IPS DF 6.9 (cell line): ENCODE measurements around the gene APOL6.

Source experiments
- DNase-seq: peaks from one replicate; pipeline ENCODE4 v3.0.0-alpha.2; 2013; ENCODE audit warnings: low read depth, low spot score
- H3K27ac ChIP-seq: one replicate; pipeline ENCODE4 v1.5.1; 2013; ENCODE audit warnings: low read length, control low read depth
- H3K27me3 ChIP-seq: 2 replicates; pipeline ENCODE4 v1.6.1; 2013; ENCODE audit warnings: mild to moderate bottlenecking, low read length; ENCODE audit not compliant: control insufficient read depth, insufficient read depth
- H3K36me3 ChIP-seq: 2 replicates; pipeline ENCODE4 v1.6.1; 2013; ENCODE audit warnings: low read length; ENCODE audit not compliant: control insufficient read depth, insufficient read depth
- H3K4me1 ChIP-seq: 2 replicates; pipeline ENCODE4 v1.6.1; 2013; ENCODE audit warnings: low read length; ENCODE audit not compliant: control insufficient read depth, insufficient read depth
- H3K4me3 ChIP-seq: 2 replicates; pipeline ENCODE4 v1.5.1; 2013; ENCODE audit warnings: mild to moderate bottlenecking, low read length
- H3K9me3 ChIP-seq: 2 replicates; pipeline ENCODE4 v1.6.1; 2013; ENCODE audit warnings: low read length, inconsistent platforms; ENCODE audit not compliant: control insufficient read depth, insufficient read depth
- WGBS: extraction: QIAGEN DNeasy Blood & Tissue Kit; methylation state at CpG from one replicate; pipeline ENCODE4 v1.1.7; 2013; ENCODE audit warnings: mixed read lengths, missing lambda C conversion rate; ENCODE audit not compliant: insufficient read length, insufficient coverage; 5-methylcytosine and 5-hydroxymethylcytosine counted together

Gene APOL6

GRCh38 chr22:35712672-35713071 lies 64.4 kb downstream of the APOL6 start:
- Histone ChIP-seq H3K9me3 (no peaks in the 10 kb centered on the region), H3K4me1 (no peaks in the 10 kb centered on the region; the same call in 1 of the 2 replicates), H3K27me3 (no peaks in the 10 kb centered on the region), H3K36me3 (no peaks in the 10 kb centered on the region), H3K27ac (no peak overlapping the region), H3K4me3 (no peak overlapping the region)
- no peak for DNase-seq
- WGBS, result no CpG with 5 or more reads among the region's 2 CpGs

DNA sequence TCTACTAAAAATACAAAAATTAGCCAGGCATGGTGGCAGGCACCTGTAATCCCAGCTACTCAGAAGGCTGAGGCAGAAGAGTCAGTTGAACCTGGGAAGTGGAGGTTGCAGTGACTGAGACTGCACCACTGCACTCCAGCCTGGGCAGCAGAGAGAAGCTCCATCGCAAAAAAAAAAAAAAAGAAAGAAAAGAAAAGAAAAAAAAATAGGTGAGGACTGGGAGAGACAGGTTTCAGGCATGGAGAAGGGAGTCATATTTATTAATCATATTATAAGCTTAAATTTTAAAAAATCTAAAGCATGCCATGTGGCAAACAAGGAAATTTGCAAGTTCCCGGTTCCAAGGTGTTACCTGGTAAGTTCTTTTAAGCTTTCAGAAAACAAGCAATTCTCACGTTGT lies 69.3 kb downstream of the APOL6 start, which contains the start of gene APOL5:
Gene APOL5 (plus strand): TSS at position 301 of the 400 bp plus-strand sequence. CDS start 0 bp downstream, at position 301.
- no CpG with 5 or more reads among the region's 3 CpGs for WGBS
- Histone ChIP-seq H3K4me3 (no peak within 1 kb of the TSS), H3K9me3 (no peaks in the 10 kb centered on the region), H3K36me3 (no peaks in the 10 kb centered on the region), H3K4me1 (no peaks in the 10 kb centered on the region; the same call in 1 of the 2 replicates), H3K27me3 (no peaks in the 10 kb centered on the region), H3K27ac (no peak within 1 kb of the TSS)
- DNase-seq, result no peak
